DMS53 (cell line): ENCODE data around the gene FUT7.

Experiments used
- DNase-seq: peaks from one replicate; lab custom pipeline; 2025; lab: John Stamatoyannopoulos, UW

The FUT7 gene

GRCh38 chr9:137049544-137050449, 17.9 kb upstream of the FUT7 start:
- peak; percentile 92 for DNase-seq

- peak; percentile 82 for DNase-seq
Measured at GRCh38 chr9:137048655-137049543, 17.0 kb upstream of the FUT7 start.

GRCh38 chr9:137046088-137046787, 14.3 kb upstream of the FUT7 start, which contains the start of gene NPDC1:
Gene NPDC1, minus strand, starts transcription at chr9:137046177. Its CDS starts 188 bp downstream, at chr9:137045989.
- DNase-seq, result peak; percentile 98

GRCh38 chr9:137045294-137046087, 13.6 kb upstream of the FUT7 start:
- DNase-seq, result peak; percentile 80

- DNase-seq, result peak; percentile 90
Measured at GRCh38 chr9:137044502-137045177, 12.8 kb upstream of the FUT7 start.

GRCh38 chr9:137044037-137044436, 12.1 kb upstream of the FUT7 start:
- DNase-seq, result peak; percentile 64

GRCh38 chr9:137042751-137043727, 11.2 kb upstream of the FUT7 start:
- no peak for DNase-seq

- no peak for DNase-seq
Measured at GRCh38 chr9:137041124-137041523, 9.2 kb upstream of the FUT7 start.

- no peak for DNase-seq
Measured at GRCh38 chr9:137040568-137040967, 8.7 kb upstream of the FUT7 start.

GRCh38 chr9:137039611-137040366, 7.9 kb upstream of the FUT7 start:
- no peak for DNase-seq

GRCh38 chr9:137038916-137039315, 7.0 kb upstream of the FUT7 start:
- DNase-seq, result no peak

GRCh38 chr9:137037483-137037882, 5.6 kb upstream of the FUT7 start:
- DNase-seq, result no peak

GRCh38 chr9:137037035-137037434, 5.1 kb upstream of the FUT7 start:
- DNase-seq, result no peak

GRCh38 chr9:137035937-137036336, 4.0 kb upstream of the FUT7 start:
- no peak for DNase-seq

GRCh38 chr9:137035507-137035834, 3.6 kb upstream of the FUT7 start:
- no peak for DNase-seq

- DNase-seq, result peak; percentile 93
Measured at GRCh38 chr9:137034709-137035506, 3.0 kb upstream of the FUT7 start.

GRCh38 chr9:137034039-137034708, 2.3 kb upstream of the FUT7 start:
- peak; percentile 73 for DNase-seq
